Small intestine (tissue), 7 donors: Measurements from ENCODE around the gene SMG5. TPM values are rescaled to one million over a fixed set of nuclear protein-coding genes. Genes with fewer than 3 reads are reported as not detected.
"Not testable (repeated sequence)": the region's sequence is repeated elsewhere in the genome, so short reads cannot be mapped to it uniquely, and the experiment has no call there.

Source experiments
- DNase-seq, 2 donors: peaks; one replicate each; pipeline versions ENCODE4 v3.0.0 to v3.0.0-alpha.2; 2013
- FAIRE-seq: peaks from 2 replicates; lab custom pipeline; 2012; peaks lifted over from hg19 to GRCh38; lab: Jason Lieb, UNC
- H3K27ac ChIP-seq, 3 donors: one replicate each; pipeline ENCODE4 v1.5.1; 2013; ENCODE audit warnings: low read length in 2 of 3, mild to moderate bottlenecking in 2 of 3, control low read depth in 1 of 3, inconsistent platforms in 1 of 3, low read depth in 1 of 3, moderate library complexity in 1 of 3
- H3K27me3 ChIP-seq, 3 donors: one replicate each; pipeline ENCODE4 v1.6.1; 2013; ENCODE audit warnings: low read length in 3 of 3, inconsistent platforms in 1 of 3; ENCODE audit not compliant: control insufficient read depth in 3 of 3, insufficient read depth in 3 of 3
- H3K36me3 ChIP-seq, 3 donors: one replicate each; pipeline ENCODE4 v1.6.1; 2013; ENCODE audit warnings: low read length in 3 of 3, inconsistent platforms in 1 of 3, low read depth in 1 of 3, mild to moderate bottlenecking in 1 of 3, moderate library complexity in 1 of 3; ENCODE audit not compliant: control insufficient read depth in 3 of 3, insufficient read depth in 2 of 3
- H3K4me1 ChIP-seq, 3 donors: one replicate each; pipeline ENCODE4 v1.6.1; 2013; ENCODE audit warnings: low read length in 2 of 3, inconsistent platforms in 1 of 3, low read depth in 1 of 3, mild to moderate bottlenecking in 1 of 3, moderate library complexity in 1 of 3; ENCODE audit not compliant: control insufficient read depth in 3 of 3, insufficient read depth in 2 of 3
- H3K4me3 ChIP-seq, 3 donors: one replicate each; pipeline ENCODE4 v1.5.1; 2013; ENCODE audit warnings: low read length in 3 of 3, control low read depth in 1 of 3, inconsistent platforms in 1 of 3, low read depth in 1 of 3, mild to moderate bottlenecking in 1 of 3, moderate library complexity in 1 of 3
- H3K9me3 ChIP-seq, 2 donors: one replicate each; pipeline ENCODE4 v1.6.1; 2013; ENCODE audit warnings: low read depth in 1 of 2, low read length in 1 of 2; ENCODE audit not compliant: control insufficient read depth in 2 of 2, insufficient read depth in 1 of 2
- WGBS, 3 donors: extraction: QIAGEN DNeasy Blood & Tissue Kit; methylation state at CpG; one replicate each; pipeline ENCODE4 v1.1.7; 2013; 5-methylcytosine and 5-hydroxymethylcytosine counted together
- polyA plus RNA-seq, 4 donors: library from polyadenylated mRNA; stranded (reverse) in 3 of 4; unstranded in 1 of 4; fragments of 200-250 nt in 3 of 4; fragments of 120-200 nt in 1 of 4; gene quantifications; one replicate each; pipeline versions ENCODE4 v1.2.1 to v1.2.3, GENCODE V29; 2013
- donor health status: healthy with polysubstance abuse.
- donor health status: control.
- donor health status: control.
- donor health status: Bipolar disorder and iron deficiency.
- donor health status: healthy.

SMG5 gene
- polyA plus RNA-seq, 4 donors: 30.0 to 57.0 (median 43.3) TPM

DNA sequence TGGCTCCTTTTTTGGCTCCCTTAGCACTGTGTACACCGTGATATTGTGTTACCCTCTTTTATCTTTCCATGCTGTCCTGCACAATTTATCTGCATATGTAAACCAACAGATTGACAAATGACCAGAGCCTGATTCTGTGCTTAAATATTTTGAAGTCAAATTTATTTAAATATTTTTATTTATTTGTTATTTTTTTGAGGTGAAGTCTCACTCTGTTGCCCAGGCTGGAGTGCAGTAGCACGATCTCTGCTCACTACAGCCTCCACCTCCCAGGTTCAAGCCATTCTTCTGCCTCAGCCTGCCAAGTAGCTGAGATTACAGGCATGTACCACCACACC lies 57.0 kb downstream of the SMG5 start:
- H3K4me3 ChIP-seq: no peak overlapping the region
- no peaks in the 10 kb centered on the region for H3K27me3 ChIP-seq
- DNase-seq: no peak
- no peaks in the 10 kb centered on the region for H3K4me1 ChIP-seq
- no peak overlapping the region for H3K27ac ChIP-seq
- peaks cover 7 to 78% (median 12%) of the 10 kb centered on the region in 3 donors for H3K36me3 ChIP-seq
- H3K9me3 ChIP-seq: no peaks in the 10 kb centered on the region
- 2 to 22% (median 8%) methylated on average over 2 of the region's 2 CpGs for WGBS, 3 donors
- FAIRE-seq: no peak

DNA sequence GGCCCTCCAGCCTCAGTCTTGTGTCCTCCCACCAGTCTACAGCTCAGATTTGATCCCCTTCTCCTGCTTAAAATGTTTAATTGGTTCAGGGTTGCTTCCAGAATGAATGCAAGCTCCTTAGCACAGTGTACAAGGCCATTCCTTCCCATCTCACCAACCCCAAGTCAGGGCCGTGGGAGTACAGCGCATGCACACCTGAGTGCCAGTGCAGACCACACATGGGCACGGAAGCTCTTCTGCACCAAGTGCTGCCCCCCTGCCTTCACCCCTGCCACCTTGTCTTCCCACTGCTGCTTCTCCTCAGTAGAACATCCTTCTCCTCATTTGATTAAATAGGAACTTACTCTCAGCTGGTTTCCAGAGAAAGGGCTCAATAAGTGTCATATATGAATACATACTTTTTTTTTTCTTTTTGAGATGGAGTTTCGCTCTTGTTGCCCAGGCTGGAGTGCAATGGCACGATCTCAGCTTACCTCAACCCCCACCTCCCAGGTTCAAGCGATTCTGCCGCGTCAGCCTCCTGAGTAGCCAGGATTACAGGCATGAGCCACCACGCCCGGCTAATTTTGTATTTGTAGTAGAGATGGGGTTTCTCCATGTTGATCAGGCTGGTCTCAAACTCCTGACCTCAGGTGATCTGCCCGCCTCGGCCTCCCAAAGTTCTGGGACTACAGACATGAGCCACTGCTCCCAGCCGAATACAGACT lies 60.5 kb downstream of the SMG5 start:
- DNase-seq (no peak), FAIRE-seq (no peak)
- Histone ChIP-seq H3K36me3 (peaks cover 7 to 64% (median 12%) of the 10 kb centered on the region in 3 donors), H3K4me1 (no peaks in the 10 kb centered on the region), H3K4me3 (no peak overlapping the region), H3K9me3 (no peaks in the 10 kb centered on the region), H3K27me3 (no peaks in the 10 kb centered on the region), H3K27ac (no peak overlapping the region)
- 90 to 94% (median 94%) methylated on average over 13 of the region's 13 CpGs for WGBS, 3 donors

DNA sequence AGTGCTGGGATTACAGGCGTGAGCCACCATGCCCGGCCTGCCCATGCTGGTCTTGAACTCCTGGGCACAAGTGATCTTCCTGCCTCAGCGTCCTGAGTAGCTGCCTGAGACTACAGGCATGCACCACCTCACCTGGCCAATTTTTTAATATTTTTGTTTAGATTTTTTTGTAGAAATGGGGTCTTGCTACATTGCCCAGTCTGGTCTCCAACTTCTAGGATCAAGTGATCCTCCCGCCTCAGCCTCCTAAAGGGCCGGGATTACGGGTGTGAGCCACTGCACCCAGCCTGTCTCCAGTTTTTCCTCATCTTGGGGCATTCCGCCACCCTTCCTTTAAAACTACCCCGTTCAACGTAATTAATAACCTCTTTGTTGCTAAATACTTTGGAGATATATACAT lies 62.4 kb downstream of the SMG5 start:
- Histone ChIP-seq H3K27me3 (no peaks in the 10 kb centered on the region), H3K4me3 (no peak overlapping the region), H3K4me1 (no peaks in the 10 kb centered on the region), H3K36me3 (peaks cover 7 to 57% (median 14%) of the 10 kb centered on the region in 3 donors), H3K27ac (no peak overlapping the region), H3K9me3 (no peaks in the 10 kb centered on the region)
- WGBS, 3 donors: 95 to 99% (median 98%) methylated on average over 9 of the region's 9 CpGs
- no peak for DNase-seq
- FAIRE-seq: no peak

DNA sequence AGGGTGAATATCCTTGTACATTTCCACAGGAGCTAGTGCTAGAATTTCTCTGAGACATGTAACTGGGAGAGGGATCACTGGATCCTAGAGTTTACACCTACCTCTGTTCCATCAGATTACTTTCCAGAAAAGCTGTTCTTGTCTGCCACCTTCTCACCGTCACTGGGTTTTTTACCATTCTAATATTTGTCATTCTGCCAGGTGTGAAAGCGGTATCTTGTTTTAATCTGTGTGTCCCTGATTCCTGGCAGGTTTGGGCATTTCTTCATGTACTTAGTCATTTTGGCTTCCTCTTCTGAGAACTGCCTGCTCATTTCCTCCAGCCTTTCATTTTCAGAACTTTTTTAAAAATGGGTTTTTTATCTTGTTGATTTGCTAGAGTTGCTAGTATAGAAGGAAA lies 64.8 kb downstream of the SMG5 start:
- no peak for FAIRE-seq
- H3K4me1 ChIP-seq: peaks cover 0 to 8% (median 6%) of the 10 kb centered on the region in 3 donors
- H3K36me3 ChIP-seq: peaks cover 4 to 56% (median 5%) of the 10 kb centered on the region in 3 donors
- H3K4me3 ChIP-seq: no peak overlapping the region
- WGBS, 3 donors: 42 to 52% (median 49%) methylated on average over 2 of the region's 2 CpGs
- no peaks in the 10 kb centered on the region for H3K9me3 ChIP-seq
- H3K27ac ChIP-seq: peak overlapping the region in 1 of 3 donors; percentile 66
- DNase-seq: no peak
- H3K27me3 ChIP-seq: no peaks in the 10 kb centered on the region

DNA sequence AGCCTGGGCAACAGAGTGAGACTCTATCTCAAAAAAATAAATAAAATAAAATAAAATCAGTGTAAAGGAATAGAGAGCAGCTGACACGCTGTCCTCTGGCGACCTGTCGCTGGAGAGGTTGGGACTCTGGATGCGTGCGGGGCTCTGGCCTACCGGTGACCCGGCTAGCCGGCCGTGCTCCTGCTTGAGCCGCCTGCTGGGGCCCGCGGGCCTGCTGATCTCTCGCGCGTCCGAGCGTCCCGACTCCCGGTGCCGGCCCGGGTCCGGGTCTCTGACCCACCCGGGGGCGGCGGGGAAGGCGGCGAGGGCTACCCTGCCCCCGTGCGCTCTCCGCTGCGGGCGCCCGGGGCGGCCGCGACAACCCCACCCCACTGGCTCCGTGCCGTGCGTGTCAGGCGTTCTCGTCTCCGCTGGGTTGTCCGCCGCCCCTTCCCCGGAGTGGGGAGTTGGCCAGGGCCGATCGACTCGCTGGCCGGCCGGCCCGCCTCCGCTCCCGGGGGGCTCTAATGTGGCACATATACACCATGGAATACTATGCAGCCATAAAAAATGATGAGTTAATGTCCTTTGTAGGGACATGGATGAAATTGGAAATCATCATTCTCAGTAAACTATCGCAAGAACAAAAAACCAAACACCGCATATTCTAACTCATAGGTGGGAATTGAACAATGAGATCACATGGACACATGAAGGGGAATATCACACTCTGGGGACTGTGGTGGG lies 66.1 kb downstream of the SMG5 start:
- not testable (repeated sequence) for H3K27ac ChIP-seq, H3K27me3 ChIP-seq, H3K4me3 ChIP-seq, H3K9me3 ChIP-seq, H3K4me1 ChIP-seq, DNase-seq
- 92 to 97% (median 96%) methylated on average over 45 to 55 of the region's 55 CpGs for WGBS, 3 donors
- peaks cover 3 to 50% (median 4%) of the 10 kb centered on the region in 3 donors for H3K36me3 ChIP-seq
- FAIRE-seq: peak; percentile 88

DNA sequence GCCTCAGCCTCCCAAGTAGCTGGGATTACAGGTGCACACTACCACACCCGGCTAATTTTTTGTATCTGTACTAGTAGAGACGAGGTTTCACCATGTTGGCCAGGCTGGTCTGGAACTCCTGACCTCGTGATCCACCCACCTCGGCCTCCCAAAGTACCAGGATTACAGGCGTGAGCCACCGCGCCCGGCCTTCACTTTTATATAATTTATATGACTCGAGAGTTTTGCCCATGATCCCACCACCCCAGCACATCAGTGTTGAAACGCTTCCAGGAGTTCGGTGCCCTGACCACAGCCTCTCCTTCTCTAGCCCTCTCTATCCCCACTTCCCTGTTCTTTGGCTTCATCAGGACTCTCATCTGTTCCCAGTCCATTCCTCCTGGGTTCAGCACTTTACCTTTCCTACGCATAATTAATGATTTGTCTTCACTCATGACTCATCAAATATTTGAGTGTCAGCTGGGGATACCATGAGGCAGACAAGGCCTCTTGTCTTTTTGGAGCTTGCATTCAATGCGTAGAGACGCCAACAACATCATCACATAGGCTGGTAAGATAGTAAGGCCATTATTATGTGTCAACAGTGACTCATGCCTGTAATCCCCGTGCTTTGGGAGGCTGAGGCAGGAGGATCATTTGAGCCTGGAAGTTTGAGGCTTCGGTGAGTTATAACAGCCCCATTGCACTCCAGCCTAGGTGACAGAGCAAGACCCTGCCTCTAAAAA lies 68.4 kb downstream of the SMG5 start:
- no peak for FAIRE-seq
- Histone ChIP-seq H3K4me3 (peak overlapping the region in 2 of 3 donors; percentile 71 to 76), H3K27ac (peak overlapping the region in 1 of 3 donors; percentile 96), H3K9me3 (no peaks in the 10 kb centered on the region), H3K36me3 (peaks cover 5 to 51% (median 8%) of the 10 kb centered on the region in 3 donors), H3K27me3 (no peaks in the 10 kb centered on the region), H3K4me1 (peaks cover 0 to 8% (median 6%) of the 10 kb centered on the region in 3 donors)
- peak; percentile 19 to 20 for DNase-seq
- WGBS, 3 donors: 61 to 77% (median 64%) methylated on average over 16 of the region's 16 CpGs

DNA sequence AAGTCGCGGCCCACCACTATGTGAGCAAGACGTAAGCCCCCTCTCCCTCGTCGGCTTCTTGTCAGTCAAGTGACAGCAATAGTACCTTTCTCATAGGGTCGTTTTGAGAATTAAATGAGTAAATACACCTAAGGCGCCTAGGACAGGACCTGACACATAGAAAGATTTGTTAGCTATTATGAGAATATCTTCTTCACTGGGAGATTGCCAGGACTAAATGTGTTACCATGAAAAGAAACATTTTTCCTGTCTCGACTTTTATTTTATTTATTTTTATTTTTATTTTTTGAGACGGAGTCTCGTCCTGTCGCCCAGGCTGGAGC lies 69.0 kb downstream of the SMG5 start:
- H3K4me1 ChIP-seq: peaks cover 0 to 8% (median 6%) of the 10 kb centered on the region in 3 donors
- peaks cover 5 to 53% (median 8%) of the 10 kb centered on the region in 3 donors for H3K36me3 ChIP-seq
- peak overlapping the region; percentile 84 to 98 (median 96) for H3K27ac ChIP-seq
- FAIRE-seq (no peak), DNase-seq (no peak)
- no peaks in the 10 kb centered on the region for H3K27me3 ChIP-seq
- no peaks in the 10 kb centered on the region for H3K9me3 ChIP-seq
- peak overlapping the region; percentile 54 to 76 (median 71) for H3K4me3 ChIP-seq
- 7 to 12% (median 10%) methylated on average over 11 of the region's 11 CpGs for WGBS, 3 donors
